Muscle layer of colon (tissue), 2 donors: Measurements from ENCODE around the gene COP1.
"Not testable (repeated sequence)": the region's sequence is repeated elsewhere in the genome, so short reads cannot be mapped to it uniquely, and the experiment has no call there.

ENCODE experiments used
- H3K27ac ChIP-seq: one replicate; pipeline ENCODE4 v1.7.0; 2013; ENCODE audit warnings: low read depth, mild to moderate bottlenecking, low read length, moderate library complexity
- H3K27me3 ChIP-seq, 2 donors: one replicate each; pipeline ENCODE4 v1.7.0; 2013; ENCODE audit warnings: low read length in 2 of 2, mild to moderate bottlenecking in 2 of 2; ENCODE audit not compliant: insufficient read depth in 2 of 2, control insufficient read depth in 1 of 2
- H3K36me3 ChIP-seq: one replicate; pipeline ENCODE4 v1.7.0; 2013; ENCODE audit warnings: mild to moderate bottlenecking, low read length; ENCODE audit not compliant: insufficient read depth
- H3K4me1 ChIP-seq: one replicate; pipeline ENCODE4 v1.7.0; 2013; ENCODE audit warnings: mild to moderate bottlenecking, low read length; ENCODE audit not compliant: insufficient read depth
- H3K4me3 ChIP-seq, 2 donors: one replicate each; pipeline ENCODE4 v1.7.0; 2013; ENCODE audit warnings: low read length in 2 of 2, low read depth in 1 of 2, mild to moderate bottlenecking in 1 of 2, moderate library complexity in 1 of 2
- H3K9ac ChIP-seq: one replicate; pipeline ENCODE4 v1.7.0; 2013; ENCODE audit warnings: low read length
- H3K9me3 ChIP-seq: one replicate; pipeline ENCODE4 v1.7.0; 2013; ENCODE audit warnings: mild to moderate bottlenecking, low read length
- donor health status: abdominal sarcoma.
- donor health status: Adenocarcinoma of cecum.

The COP1 gene

DNA sequence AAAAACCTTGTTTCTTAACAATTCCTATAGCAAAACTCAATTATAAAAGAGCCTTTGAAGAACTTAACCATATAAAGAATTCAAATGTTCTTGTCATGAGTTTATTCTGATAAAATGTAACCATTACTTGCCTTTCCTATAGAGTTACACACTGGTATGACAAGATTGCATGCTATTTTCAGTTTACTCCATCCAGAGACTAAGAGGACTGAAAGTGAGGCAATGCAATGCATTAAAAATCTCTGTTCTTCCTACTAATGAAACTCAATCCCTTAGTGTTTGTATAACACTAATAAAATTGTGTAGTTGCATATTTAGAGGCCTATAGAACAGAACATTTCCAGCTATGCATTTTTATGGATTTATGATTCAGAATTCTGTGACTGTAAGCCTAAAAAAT lies 88.1 kb downstream of the COP1 start:
- Histone ChIP-seq H3K4me1 (no peaks in the 10 kb centered on the region), H3K9ac (no peak overlapping the region), H3K27me3 (no peaks in the 10 kb centered on the region), H3K27ac (no peak overlapping the region), H3K36me3 (no peaks in the 10 kb centered on the region), H3K4me3 (no peak overlapping the region), H3K9me3 (no peaks in the 10 kb centered on the region)

DNA sequence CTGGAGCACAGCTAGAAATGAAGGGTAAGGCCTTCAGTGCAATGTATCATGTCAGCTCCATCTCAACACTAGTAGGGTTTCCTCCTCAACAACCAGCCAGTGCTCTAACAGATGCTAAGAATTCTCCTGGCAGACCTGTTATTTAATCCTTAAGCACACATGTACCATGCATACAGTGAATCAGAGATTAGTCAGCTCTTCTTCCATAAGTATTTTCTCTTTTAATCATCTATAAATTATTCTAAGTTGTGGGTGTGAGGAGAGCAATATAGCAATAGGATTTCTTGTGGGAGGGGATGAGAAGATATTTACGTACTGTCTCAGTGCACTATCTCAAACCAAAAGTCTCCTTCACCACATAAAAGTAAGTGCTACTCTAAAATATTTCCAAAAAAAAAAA lies 95.3 kb downstream of the COP1 start:
- Histone ChIP-seq H3K36me3 (no peaks in the 10 kb centered on the region), H3K27ac (no peak overlapping the region), H3K4me1 (no peaks in the 10 kb centered on the region), H3K9me3 (no peaks in the 10 kb centered on the region), H3K9ac (no peak overlapping the region), H3K4me3 (no peak overlapping the region), H3K27me3 (no peaks in the 10 kb centered on the region)

DNA sequence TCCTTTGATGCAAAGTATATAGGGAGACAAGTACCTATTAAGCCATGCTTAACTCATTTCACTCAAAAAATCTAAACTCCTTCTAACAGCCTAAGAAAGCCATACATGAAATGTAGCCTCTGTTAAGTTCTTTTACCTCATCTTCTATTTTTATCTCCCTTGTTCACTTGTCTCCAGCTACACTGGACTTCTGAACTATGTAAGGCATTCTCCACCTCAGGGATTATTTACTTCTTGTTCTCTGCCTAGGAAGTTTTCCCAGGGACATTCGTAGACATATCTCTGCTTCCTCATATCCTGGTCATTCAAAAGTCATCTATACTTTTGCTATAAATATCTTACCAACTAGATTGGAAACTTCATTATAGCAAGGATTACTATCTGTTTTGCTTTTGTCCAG lies 96.9 kb downstream of the COP1 start:
- peaks cover 5% of the 10 kb centered on the region for H3K36me3 ChIP-seq
- no peaks in the 10 kb centered on the region for H3K4me1 ChIP-seq
- no peak overlapping the region for H3K9ac ChIP-seq
- H3K9me3 ChIP-seq = no peaks in the 10 kb centered on the region
- no peak overlapping the region for H3K4me3 ChIP-seq
- no peaks in the 10 kb centered on the region for H3K27me3 ChIP-seq
- H3K27ac ChIP-seq = no peak overlapping the region

DNA sequence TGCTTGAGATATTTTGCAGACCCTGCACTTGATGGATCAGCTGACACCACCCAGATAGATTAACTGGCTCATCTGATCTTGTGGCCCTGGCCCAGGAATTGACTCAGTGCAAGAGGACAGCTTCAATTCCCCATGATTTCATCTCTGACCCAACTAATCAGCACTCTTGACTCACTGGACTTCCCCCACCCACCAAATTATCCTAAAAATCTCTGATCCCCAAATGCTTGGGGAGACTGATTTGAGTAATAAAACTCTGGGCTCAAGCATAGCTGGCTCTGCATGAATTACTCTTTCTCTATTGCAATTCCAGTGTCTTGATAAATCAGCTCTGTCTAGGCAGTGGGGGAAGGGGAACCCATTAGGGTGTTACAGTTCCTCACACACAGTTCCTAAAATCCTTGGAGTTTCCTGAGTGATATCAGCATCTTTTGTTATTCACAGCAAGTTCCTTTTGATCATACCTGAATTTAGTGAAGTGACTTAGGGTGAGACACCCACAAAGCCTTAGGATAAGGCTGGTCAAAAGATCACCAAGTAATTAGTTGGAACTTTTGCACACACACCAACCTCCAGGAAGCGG lies 104.2 kb downstream of the COP1 start:
- Histone ChIP-seq H3K9me3 (no peaks in the 10 kb centered on the region), H3K4me3 (no peak overlapping the region), H3K36me3 (peaks cover 5% of the 10 kb centered on the region), H3K4me1 (no peaks in the 10 kb centered on the region), H3K9ac (no peak overlapping the region), H3K27ac (no peak overlapping the region), H3K27me3 (no peaks in the 10 kb centered on the region)

DNA sequence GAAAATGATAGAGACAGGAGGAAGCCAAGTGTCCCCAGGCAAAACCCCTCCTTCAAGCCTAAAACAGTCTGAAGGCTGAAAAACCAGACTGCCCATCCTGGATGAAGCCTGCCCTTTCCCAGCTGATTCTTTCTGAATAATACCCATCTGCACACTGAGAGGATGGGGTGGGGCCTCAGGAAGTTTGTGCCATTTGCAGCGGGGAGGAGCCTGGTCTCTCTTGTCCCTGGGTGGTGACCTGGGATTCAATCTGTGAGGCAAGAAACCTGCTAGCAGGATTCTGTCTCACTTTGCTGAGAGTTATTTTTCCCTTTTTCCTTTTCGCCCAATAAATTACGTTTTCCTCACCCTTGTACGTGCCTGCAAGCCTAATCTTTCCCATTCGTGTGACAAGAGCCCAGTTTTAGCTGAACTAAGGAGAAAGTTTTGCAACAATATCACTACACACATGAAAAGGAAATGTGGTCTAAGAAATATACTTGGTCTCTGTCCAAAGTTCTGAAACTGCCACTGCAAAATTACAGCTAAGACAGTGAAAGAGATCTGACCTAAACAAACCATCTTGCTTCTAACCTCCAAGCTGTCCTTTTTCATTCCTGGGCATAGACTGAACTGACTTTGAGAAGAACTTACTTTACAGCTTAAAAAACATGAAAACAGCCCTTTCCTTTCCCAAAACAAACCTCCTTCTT lies 105.0 kb downstream of the COP1 start:
- Histone ChIP-seq H3K9ac (no peak overlapping the region), H3K4me3 (no peak overlapping the region), H3K27me3 (no peaks in the 10 kb centered on the region), H3K9me3 (no peaks in the 10 kb centered on the region), H3K27ac (no peak overlapping the region), H3K36me3 (peaks cover 7% of the 10 kb centered on the region), H3K4me1 (no peaks in the 10 kb centered on the region)

DNA sequence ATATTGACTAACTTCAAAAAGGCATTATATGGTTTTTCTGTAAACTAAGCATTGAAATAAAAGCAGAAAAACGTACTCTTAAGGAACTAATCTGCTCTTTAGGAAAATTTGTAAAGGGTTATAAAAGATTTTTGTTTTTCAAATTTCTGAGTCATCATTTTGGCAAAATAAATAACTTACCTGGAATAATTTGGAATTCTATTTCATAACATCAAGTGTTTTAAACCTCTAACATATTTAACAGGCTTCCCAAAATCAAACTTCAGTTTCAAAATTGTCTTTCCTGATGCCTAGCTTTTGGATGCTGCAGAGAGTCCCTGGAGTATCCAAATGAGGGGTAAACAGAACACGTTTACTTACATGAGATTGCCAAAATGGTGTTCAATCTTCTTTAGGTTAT lies 108.5 kb downstream of the COP1 start:
- no peaks in the 10 kb centered on the region for H3K9me3 ChIP-seq
- H3K4me3 ChIP-seq = no peak overlapping the region
- H3K27ac ChIP-seq = no peak overlapping the region
- H3K9ac ChIP-seq = no peak overlapping the region
- peaks cover 6% of the 10 kb centered on the region for H3K36me3 ChIP-seq
- H3K4me1 ChIP-seq = no peaks in the 10 kb centered on the region
- H3K27me3 ChIP-seq = no peaks in the 10 kb centered on the region

DNA sequence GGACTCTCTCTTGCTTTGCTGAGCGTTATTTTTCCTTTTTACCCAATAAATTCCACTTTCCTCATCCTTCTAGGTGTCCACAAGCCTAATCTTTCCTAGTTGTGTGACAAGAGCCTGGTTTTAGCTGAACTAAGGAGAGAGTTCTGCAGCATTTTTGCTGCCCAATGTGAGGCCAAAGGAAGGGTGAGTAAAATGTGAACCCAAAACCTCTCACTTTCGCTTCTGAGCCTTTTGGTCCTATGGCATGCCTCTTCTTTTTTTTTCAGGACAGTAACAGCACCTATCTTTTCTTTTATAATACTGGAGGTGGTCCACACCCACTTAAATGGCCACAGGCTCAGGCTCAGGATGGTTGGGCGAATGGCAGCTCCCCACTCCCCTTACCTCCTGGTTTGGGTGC lies 111.1 kb downstream of the COP1 start:
- Histone ChIP-seq H3K4me3 (no peak overlapping the region), H3K27me3 (no peaks in the 10 kb centered on the region), H3K36me3 (peaks cover 6% of the 10 kb centered on the region), H3K9me3 (no peaks in the 10 kb centered on the region), H3K27ac (no peak overlapping the region), H3K9ac (no peak overlapping the region), H3K4me1 (no peaks in the 10 kb centered on the region)

DNA sequence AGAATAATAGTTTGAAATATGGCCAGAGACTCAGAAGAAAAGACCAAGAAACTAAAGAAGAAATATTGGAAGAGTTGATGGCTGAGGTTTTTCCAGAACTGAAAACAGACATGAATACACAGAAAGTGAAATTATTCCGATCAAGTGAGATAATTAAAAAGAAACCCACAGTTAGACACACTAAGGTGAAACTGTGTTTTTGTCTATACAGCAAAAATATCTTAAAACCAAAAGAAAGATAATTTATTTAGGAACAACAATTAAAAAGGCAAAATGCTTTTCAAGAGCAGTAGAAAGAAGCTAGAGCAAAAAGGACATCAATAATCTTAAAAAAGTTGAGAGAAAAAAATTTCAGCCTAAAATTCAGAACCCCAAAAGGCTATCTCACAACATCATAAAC lies 116.3 kb downstream of the COP1 start:
- Histone ChIP-seq H3K36me3 (no peaks in the 10 kb centered on the region), H3K9ac (no peak overlapping the region), H3K27me3 (no peaks in the 10 kb centered on the region), H3K9me3 (no peaks in the 10 kb centered on the region), H3K27ac (no peak overlapping the region), H3K4me1 (no peaks in the 10 kb centered on the region), H3K4me3 (no peak overlapping the region)

DNA sequence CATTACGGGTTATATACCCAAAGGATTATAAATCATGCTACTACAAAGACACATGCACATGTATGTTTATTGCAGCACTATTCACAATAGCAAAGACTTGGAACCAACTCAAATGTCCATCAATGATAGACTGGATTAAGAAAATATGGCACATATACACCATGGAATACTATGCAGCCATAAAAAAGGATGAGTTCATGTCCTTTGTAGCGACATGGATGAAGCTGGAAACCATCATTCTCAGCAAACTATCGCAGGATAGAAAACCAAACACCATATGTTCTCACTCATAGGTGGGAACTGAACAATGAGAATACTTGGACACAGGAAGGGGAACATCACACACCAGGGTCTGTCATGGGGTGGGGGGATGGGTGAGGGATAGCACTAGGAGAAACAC lies 119.3 kb downstream of the COP1 start:
- not testable (repeated sequence) for H3K36me3 ChIP-seq, H3K9me3 ChIP-seq, H3K27ac ChIP-seq, H3K27me3 ChIP-seq, H3K9ac ChIP-seq, H3K4me1 ChIP-seq, H3K4me3 ChIP-seq

DNA sequence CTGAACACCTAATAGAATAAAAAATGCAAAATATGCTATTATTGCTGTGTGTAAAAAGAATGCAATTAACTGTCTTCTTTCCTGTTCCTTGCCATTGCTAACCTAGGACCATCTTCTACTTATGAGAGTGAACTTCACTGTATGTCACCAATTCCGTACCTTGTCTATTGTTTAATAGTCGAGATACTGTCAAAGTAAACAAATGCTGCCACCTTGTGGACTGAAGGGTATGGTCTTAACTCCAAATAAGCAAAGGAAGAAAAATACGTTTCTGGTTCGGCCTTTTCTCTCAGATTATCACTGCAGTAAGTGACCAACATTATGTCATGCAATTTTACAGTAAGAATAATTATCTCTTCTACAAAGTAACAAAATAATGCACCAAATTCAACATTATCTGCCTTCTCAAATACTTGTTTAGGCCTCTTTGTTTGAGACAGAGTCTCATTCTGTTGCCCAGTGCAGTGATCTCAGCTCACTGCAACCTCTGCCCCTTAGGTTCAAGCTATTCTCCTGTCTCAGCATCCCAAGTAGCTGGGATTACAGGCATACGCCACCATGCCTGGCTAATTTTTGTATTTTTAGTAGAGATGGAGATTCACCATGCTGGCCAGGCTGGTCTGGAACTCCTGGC lies 133.4 kb downstream of the COP1 start:
- no peaks in the 10 kb centered on the region for H3K9me3 ChIP-seq
- H3K4me3 ChIP-seq = no peak overlapping the region
- no peaks in the 10 kb centered on the region for H3K36me3 ChIP-seq
- no peaks in the 10 kb centered on the region for H3K27me3 ChIP-seq
- no peak overlapping the region for H3K9ac ChIP-seq
- H3K4me1 ChIP-seq = no peaks in the 10 kb centered on the region
- no peak overlapping the region for H3K27ac ChIP-seq

DNA sequence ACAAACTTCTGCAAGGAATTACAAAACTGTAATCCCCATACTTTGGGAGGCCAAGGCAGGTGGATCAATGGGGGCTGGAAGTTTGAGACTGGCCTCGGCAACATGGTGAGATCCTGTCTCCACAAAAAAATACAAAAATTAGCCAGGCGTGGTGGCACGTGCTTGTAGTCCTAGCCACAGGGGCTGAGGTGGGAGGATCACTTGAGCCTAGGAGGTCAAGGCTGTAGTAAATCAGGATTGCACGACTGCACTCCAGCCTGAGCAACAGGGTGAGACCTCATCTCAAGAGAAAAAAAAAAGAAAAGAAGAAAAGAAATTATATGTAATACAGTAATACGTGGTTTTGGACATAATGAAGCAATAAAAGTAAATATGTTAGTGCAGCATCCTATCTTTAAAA lies 138.2 kb downstream of the COP1 start:
- Histone ChIP-seq H3K4me3 (no peak overlapping the region), H3K27ac (no peak overlapping the region), H3K9ac (no peak overlapping the region), H3K9me3 (no peaks in the 10 kb centered on the region), H3K27me3 (no peaks in the 10 kb centered on the region), H3K36me3 (no peaks in the 10 kb centered on the region), H3K4me1 (no peaks in the 10 kb centered on the region)

DNA sequence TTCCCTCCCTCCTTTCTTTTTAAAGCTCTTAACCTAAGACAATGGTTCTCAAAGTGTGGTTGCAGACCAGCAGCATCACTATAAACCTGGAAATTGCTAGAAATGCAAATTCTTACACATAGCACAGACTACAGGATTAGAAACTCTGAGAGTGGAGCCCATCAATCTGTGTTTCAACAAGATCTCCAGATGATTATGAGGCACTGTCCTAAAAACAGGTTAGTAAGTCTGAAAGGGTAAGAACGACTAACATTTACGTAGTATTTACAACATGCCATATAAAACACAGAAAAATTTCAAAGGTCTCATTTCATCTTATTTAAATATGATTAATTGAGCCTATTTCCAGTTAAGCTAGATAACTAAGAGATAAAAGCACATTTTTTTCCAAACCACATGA lies 138.8 kb downstream of the COP1 start:
- Histone ChIP-seq H3K36me3 (no peaks in the 10 kb centered on the region), H3K9me3 (no peaks in the 10 kb centered on the region), H3K9ac (no peak overlapping the region), H3K4me1 (no peaks in the 10 kb centered on the region), H3K27ac (no peak overlapping the region), H3K4me3 (no peak overlapping the region), H3K27me3 (no peaks in the 10 kb centered on the region)
